B cell (primary cell): ENCODE results near the gene GAPT. TPM values are rescaled to one million over a fixed set of nuclear protein-coding genes. Genes with fewer than 3 reads are reported as not detected.

Experiments
- ATAC-seq: fragments of 200-7000 bp; cut with Tn5 transposase; one replicate; pipeline ENCODE4 v1.10.0; 2021; ENCODE audit warnings: low read depth, mild to moderate bottlenecking, moderate number of reproducible peaks, moderate library complexity
- CTCF ChIA-PET: fragments of 350-600 bp; sonication (Branson Sonifier 250); formaldehyde crosslinking; loops from one replicate; lab custom pipeline; 2021; ENCODE audit warnings: antibody characterized with exemption, inconsistent platforms; lab: Charles Lee
- POLR2A ChIA-PET: fragments of 350-600 bp; sonication (Branson Sonifier 250); formaldehyde crosslinking; loops from one replicate; lab custom pipeline; 2021; ENCODE audit warnings: antibody characterized with exemption; lab: Charles Lee
- DNase-seq: peaks from one replicate; pipeline ENCODE4 v3.0.0; 2013
- H2AFZ ChIP-seq: 2 replicates; pipeline ENCODE4 v1.6.1; 2012; ENCODE audit warnings: mild to moderate bottlenecking, low read depth, low read length; ENCODE audit not compliant: insufficient read depth, poor library complexity, severe bottlenecking
- H3K27ac ChIP-seq, 2 donors: 1 replicate in 1 of 2; 2 replicates in 1 of 2; pipeline ENCODE4 v1.5.1; 2012 to 2013; ENCODE audit warnings: low read length in 2 of 2, mild to moderate bottlenecking in 2 of 2, moderate library complexity in 1 of 2
- H3K27me3 ChIP-seq, 4 experiments: fragments of 200-600 bp in 1 of 4; sonication (generic) in 1 of 4; replicated peaks in 1 of 4; 1 replicate in 2 of 4; 2 replicates in 2 of 4; pipeline versions ENCODE4 v1.6.1 to v1.7.0; 2013 to 2016; ENCODE audit warnings: low read length in 3 of 4, mild to moderate bottlenecking in 2 of 4, mixed read lengths in 1 of 4, moderate library complexity in 1 of 4; ENCODE audit not compliant: insufficient read depth in 4 of 4, control insufficient read depth in 3 of 4; ENCODE audit errors: control extremely low read depth in 1 of 4
- H3K36me3 ChIP-seq, 2 experiments: replicated peaks in 1 of 2; 1 replicate in 1 of 2; 2 replicates in 1 of 2; pipeline versions ENCODE4 v1.6.1 to v1.7.1; 2013; ENCODE audit warnings: low read length in 1 of 2; ENCODE audit not compliant: insufficient read depth in 2 of 2, control insufficient read depth in 1 of 2; ENCODE audit errors: control extremely low read depth in 1 of 2, extremely low read depth in 1 of 2
- H3K4me1 ChIP-seq, 2 donors: fragments of 200-600 bp in 1 of 2; sonication (generic) in 1 of 2; 1 replicate in 1 of 2; 2 replicates in 1 of 2; pipeline versions ENCODE4 v1.5.1 to v1.6.1; 2013 to 2017; ENCODE audit warnings: low read length in 2 of 2; ENCODE audit not compliant: control insufficient read depth in 2 of 2, insufficient read depth in 2 of 2
- H3K4me2 ChIP-seq: replicated peaks from 2 replicates; pipeline ENCODE3; 2012; ENCODE audit warnings: mild to moderate bottlenecking, low read depth, low read length; ENCODE audit not compliant: poor library complexity, severe bottlenecking
- H3K4me3 ChIP-seq, 5 experiments: fragments of 200-600 bp in 1 of 5; sonication (generic) in 1 of 5; 1 replicate in 3 of 5; 2 replicates in 2 of 5; pipeline versions ENCODE4 v1.5.1 to v1.7.0; 2011 to 2016; ENCODE audit warnings: low read length in 4 of 5, mild to moderate bottlenecking in 4 of 5, low read depth in 2 of 5, control low read depth in 1 of 5, moderate library complexity in 1 of 5; ENCODE audit not compliant: insufficient read depth in 1 of 5; ENCODE audit errors: control extremely low read depth in 1 of 5, extremely low read depth in 1 of 5
- H3K79me2 ChIP-seq: fragments of 200-600 bp; sonication (generic); one replicate; pipeline ENCODE4 v1.6.0; 2016; ENCODE audit warnings: low read length; ENCODE audit not compliant: control insufficient read depth, insufficient read depth
- H3K9ac ChIP-seq: fragments of 200-600 bp; sonication (generic); 2 replicates; pipeline ENCODE4 v1.6.1; 2017; ENCODE audit warnings: mild to moderate bottlenecking, low read length, moderate library complexity
- H3K9me3 ChIP-seq, 3 donors: one replicate each; pipeline versions ENCODE4 v1.6.1 to v1.7.1; 2013; ENCODE audit warnings: low read length in 2 of 3; ENCODE audit not compliant: control insufficient read depth in 2 of 3, insufficient read depth in 1 of 3; ENCODE audit errors: control extremely low read depth in 1 of 3
- H4K20me1 ChIP-seq: 2 replicates; pipeline ENCODE4 v1.6.0; 2012; ENCODE audit warnings: mild to moderate bottlenecking, low read length; ENCODE audit not compliant: insufficient read depth, control insufficient read depth, poor library complexity, severe bottlenecking
- H3K27ac Mint-ChIP-seq: one replicate; pipeline ENCODE4 v1.8.0; 2021; ENCODE audit warnings: mixed read lengths
- H3K27me3 Mint-ChIP-seq: one replicate; pipeline ENCODE4 v1.8.0; 2021; ENCODE audit warnings: mixed read lengths
- H3K4me1 Mint-ChIP-seq: one replicate; pipeline ENCODE4 v1.8.0; 2021; ENCODE audit warnings: mixed read lengths
- H3K4me3 Mint-ChIP-seq: one replicate; pipeline ENCODE4 v1.8.0; 2021; ENCODE audit warnings: mixed read lengths
- H3K9me3 Mint-ChIP-seq: one replicate; pipeline ENCODE4 v1.8.0; 2022; ENCODE audit warnings: mixed read lengths; ENCODE audit not compliant: insufficient read depth
- EZH2 ChIP-seq: IDR thresholded peaks from 2 replicates; pipeline ENCODE4 v1.6.1; 2012; ENCODE audit warnings: borderline replicate concordance, low read depth, mild to moderate bottlenecking, moderate library complexity, low read length; ENCODE audit not compliant: insufficient read depth, poor library complexity, severe bottlenecking
- WGBS: methylation state at CpG from one replicate; pipeline ENCODE4 v1.1.5; 2013; ENCODE audit warnings: missing lambda C conversion rate; ENCODE audit not compliant: insufficient coverage; 5-methylcytosine and 5-hydroxymethylcytosine counted together
- intact Hi-C: fragments of 100-400 bp; cut with micrococcal nuclease; formaldehyde crosslinking; loops from one replicate; pipeline ENCODE4 v1.10.0; 2022
- polyA plus RNA-seq: library from polyadenylated mRNA; depleted of rRNA; stranded (reverse); fragments of >200 nt; gene quantifications from 2 replicates; pipeline ENCODE4 v1.2.3, GENCODE V29; 2012
- total RNA-seq, 2 donors: library from RNA; stranded (reverse); fragments of 120-200 nt in 1 of 2; gene quantifications; 1 replicate in 1 of 2; 2 replicates in 1 of 2; pipeline versions ENCODE4 v1.2.3 to v1.2.4, GENCODE V29; 2013 to 2022
- TF ChIP-seq, protein P1 (sequence below): fragments of 200-600 bp; IDR thresholded peaks from one replicate; pipeline ENCODE4 v1.8.0; 2022; ENCODE audit warnings: antibody characterized with exemption, mild to moderate bottlenecking

GAPT gene
- total and polyA plus RNA-seq, 2 donors (not counting 1 experiment from before 2014, with no cell fraction given): 51.3 to 69.0 TPM

- TF ChIP-seq EZH2: no peak
- TF ChIP-seq, protein P1, sequence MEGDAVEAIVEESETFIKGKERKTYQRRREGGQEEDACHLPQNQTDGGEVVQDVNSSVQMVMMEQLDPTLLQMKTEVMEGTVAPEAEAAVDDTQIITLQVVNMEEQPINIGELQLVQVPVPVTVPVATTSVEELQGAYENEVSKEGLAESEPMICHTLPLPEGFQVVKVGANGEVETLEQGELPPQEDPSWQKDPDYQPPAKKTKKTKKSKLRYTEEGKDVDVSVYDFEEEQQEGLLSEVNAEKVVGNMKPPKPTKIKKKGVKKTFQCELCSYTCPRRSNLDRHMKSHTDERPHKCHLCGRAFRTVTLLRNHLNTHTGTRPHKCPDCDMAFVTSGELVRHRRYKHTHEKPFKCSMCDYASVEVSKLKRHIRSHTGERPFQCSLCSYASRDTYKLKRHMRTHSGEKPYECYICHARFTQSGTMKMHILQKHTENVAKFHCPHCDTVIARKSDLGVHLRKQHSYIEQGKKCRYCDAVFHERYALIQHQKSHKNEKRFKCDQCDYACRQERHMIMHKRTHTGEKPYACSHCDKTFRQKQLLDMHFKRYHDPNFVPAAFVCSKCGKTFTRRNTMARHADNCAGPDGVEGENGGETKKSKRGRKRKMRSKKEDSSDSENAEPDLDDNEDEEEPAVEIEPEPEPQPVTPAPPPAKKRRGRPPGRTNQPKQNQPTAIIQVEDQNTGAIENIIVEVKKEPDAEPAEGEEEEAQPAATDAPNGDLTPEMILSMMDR: no peak
- Histone ChIP-seq H3K27ac (no peak overlapping the region), H3K4me1 (peaks cover 3 to 5% of the 10 kb centered on the region in 2 donors), H3K27me3 (no peaks in the 10 kb centered on the region), H2AFZ (no peak overlapping the region), H3K4me2 (no peak overlapping the region), H3K4me3 (no peak overlapping the region), H3K79me2 (no peaks in the 10 kb centered on the region), H3K36me3 (no peaks in the 10 kb centered on the region), H3K9me3 (peaks cover 0 to 16% (median 0%) of the 10 kb centered on the region in 3 donors), H4K20me1 (no peaks in the 10 kb centered on the region), H3K9ac (no peak overlapping the region)
- ChIA-PET CTCF (interaction anchor here (1.0 to 1.1 kb wide), 2 partner anchors 62 to 326 kb away, joined by 4 to 5 read pairs; no protein-coding TSS in a partner anchor), POLR2A (no interaction called here)
- Mint-ChIP-seq H3K4me1 (peaks cover 12% of the 10 kb centered on the region), H3K9me3 (peaks cover 15% of the 10 kb centered on the region), H3K4me3 (no peak overlapping the region), H3K27ac (no peak overlapping the region), H3K27me3 (no peaks in the 10 kb centered on the region)
- DNase-seq (no peak), ATAC-seq (no peak)
- intact Hi-C loops: no loop called here
Measured at GRCh38 chr5:58523956-58524355, 32.7 kb downstream of the GAPT start.

DNA sequence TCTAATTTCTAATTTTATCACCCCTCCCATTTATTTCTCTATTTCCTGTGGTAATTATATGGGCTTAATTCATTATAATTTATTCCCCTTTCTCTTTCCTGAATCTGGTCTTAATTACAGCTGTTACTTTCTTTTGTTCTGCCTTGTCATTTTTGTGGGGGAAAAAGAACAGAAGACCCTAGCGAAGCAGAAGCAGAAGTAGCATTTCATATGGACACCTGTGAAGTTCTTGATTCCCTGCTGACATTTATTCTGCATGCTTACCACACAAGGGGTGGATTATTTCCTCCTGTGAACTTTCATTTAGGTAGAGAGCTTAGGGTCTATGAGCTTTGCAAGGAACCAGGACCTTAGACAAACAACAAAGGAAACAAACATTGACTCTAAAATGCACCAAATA, 33.3 kb downstream of the GAPT start:
- ChIA-PET CTCF (interaction anchor here (0.7 to 1.1 kb wide), 3 partner anchors 9 to 325 kb away, joined by 3 to 5 read pairs (median 4); no protein-coding TSS in a partner anchor), POLR2A (no interaction called here)
- Histone ChIP-seq H4K20me1 (no peaks in the 10 kb centered on the region), H3K4me3 (no peak overlapping the region), H3K4me1 (peaks cover 3 to 8% of the 10 kb centered on the region in 2 donors), H3K79me2 (no peaks in the 10 kb centered on the region), H3K9me3 (peaks cover 0 to 10% (median 0%) of the 10 kb centered on the region in 3 donors), H3K4me2 (no peak overlapping the region), H3K27ac (no peak overlapping the region), H3K27me3 (no peaks in the 10 kb centered on the region), H3K36me3 (no peaks in the 10 kb centered on the region), H2AFZ (no peak overlapping the region), H3K9ac (no peak overlapping the region)
- no peak for TF ChIP-seq EZH2
- TF ChIP-seq, protein P1: no peak
- no peak for ATAC-seq
- intact Hi-C loops: no loop called here
- DNase-seq: no peak
- Mint-ChIP-seq H3K4me3 (no peak overlapping the region), H3K27me3 (no peaks in the 10 kb centered on the region), H3K9me3 (peaks cover 10% of the 10 kb centered on the region), H3K4me1 (peaks cover 16% of the 10 kb centered on the region), H3K27ac (no peak overlapping the region)
- WGBS: 0% methylated on average over 1 of the region's 1 CpG
